ENCODE data around the gene RRAGD. TPM values are rescaled to one million over a fixed set of nuclear protein-coding genes. Genes with fewer than 3 reads are reported as not detected.

Gene RRAGD
- total RNA-seq, 2 experiments from 2014 or later = 9.0 to 10.2 TPM

DNA sequence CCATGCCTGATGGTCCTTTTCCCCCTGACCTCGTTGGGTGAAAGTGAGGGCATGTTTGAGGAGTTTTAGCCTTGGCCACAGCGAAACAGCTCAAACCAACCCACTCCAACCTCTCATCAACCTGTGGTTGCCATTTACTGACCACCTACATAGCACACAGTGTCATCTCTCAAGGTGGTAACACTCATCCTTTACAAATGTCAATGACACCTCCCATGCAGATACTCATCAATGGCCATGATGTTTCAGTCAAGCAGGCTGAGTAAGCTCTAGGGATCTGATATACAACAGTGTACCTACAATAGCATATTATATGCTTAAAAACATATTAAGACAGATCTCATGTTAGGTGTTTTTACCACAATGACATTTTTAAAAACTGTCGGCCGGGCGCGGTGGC lies 9.3 kb downstream of the RRAGD start:
- no peak for DNase-seq
- H3K4me1 ChIP-seq (ENCODE audit: insufficient read depth, low read length) = peaks cover 4% of the 10 kb centered on the region
- Mint-ChIP-seq H3K9me3 (no peaks in the 10 kb centered on the region), H3K36me3 (ENCODE audit: low read depth) (no peaks in the 10 kb centered on the region), H3K27me3 (no peaks in the 10 kb centered on the region), H3K4me1 (ENCODE audit: low read depth) (no peaks in the 10 kb centered on the region), H3K4me3 (no peak overlapping the region), H3K27ac (no peak overlapping the region)
- no peak overlapping the region for H3K27ac ChIP-seq (ENCODE audit: low read depth in 1 of 2, low read length in 2 of 2)
- no peak overlapping the region for H3K4me3 ChIP-seq (ENCODE audit: low read length)
- CTCF ChIA-PET = no interaction called here
- intact Hi-C loops (cut with DNase I, micrococcal nuclease) = no loop called here
- POLR2A ChIA-PET = no interaction called here
- ATAC-seq (ENCODE audit: poor library complexity) = no peak
- H3K27me3 ChIP-seq (ENCODE audit: control insufficient read depth in 1 of 2, insufficient read depth in 2 of 2, low read length in 2 of 2) = no peaks in the 10 kb centered on the region
- H3K36me3 ChIP-seq (ENCODE audit: insufficient read depth, low read length) = no peaks in the 10 kb centered on the region
- TF ChIP-seq, protein P1, sequence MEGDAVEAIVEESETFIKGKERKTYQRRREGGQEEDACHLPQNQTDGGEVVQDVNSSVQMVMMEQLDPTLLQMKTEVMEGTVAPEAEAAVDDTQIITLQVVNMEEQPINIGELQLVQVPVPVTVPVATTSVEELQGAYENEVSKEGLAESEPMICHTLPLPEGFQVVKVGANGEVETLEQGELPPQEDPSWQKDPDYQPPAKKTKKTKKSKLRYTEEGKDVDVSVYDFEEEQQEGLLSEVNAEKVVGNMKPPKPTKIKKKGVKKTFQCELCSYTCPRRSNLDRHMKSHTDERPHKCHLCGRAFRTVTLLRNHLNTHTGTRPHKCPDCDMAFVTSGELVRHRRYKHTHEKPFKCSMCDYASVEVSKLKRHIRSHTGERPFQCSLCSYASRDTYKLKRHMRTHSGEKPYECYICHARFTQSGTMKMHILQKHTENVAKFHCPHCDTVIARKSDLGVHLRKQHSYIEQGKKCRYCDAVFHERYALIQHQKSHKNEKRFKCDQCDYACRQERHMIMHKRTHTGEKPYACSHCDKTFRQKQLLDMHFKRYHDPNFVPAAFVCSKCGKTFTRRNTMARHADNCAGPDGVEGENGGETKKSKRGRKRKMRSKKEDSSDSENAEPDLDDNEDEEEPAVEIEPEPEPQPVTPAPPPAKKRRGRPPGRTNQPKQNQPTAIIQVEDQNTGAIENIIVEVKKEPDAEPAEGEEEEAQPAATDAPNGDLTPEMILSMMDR (IDR thresholded peaks at IDR 0.05) = no peak
- H3K9me3 ChIP-seq (ENCODE audit: control insufficient read depth in 1 of 2, insufficient read depth in 1 of 2, low read length in 2 of 2) = no peaks in the 10 kb centered on the region

DNA sequence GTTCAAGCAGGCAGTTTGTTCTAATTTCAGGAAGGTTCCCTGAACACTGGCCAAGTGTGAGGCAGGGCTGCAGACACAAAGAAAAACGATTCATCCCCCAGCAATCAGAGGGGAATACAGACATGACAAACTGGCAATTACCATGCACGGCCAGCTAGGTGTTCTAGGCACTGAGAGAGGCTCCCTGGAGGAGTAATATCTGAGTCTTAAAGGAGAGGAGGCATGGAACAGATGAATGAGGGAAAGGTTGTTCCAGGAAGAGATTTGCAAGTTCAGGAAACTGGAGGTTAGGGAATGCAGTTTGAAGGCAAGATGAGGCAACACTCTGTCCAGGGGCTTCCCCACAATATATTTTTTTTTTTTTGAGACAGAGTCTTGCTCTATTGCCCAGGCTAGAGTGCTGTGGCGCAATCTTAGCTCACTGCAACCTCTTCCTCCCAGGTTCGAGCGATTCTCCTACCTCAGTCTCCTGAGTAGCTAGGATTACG lies 11.1 kb downstream of the RRAGD start:
- H3K27ac ChIP-seq (ENCODE audit: low read depth in 1 of 2, low read length in 2 of 2) = no peak overlapping the region
- POLR2A ChIA-PET = no interaction called here

DNA sequence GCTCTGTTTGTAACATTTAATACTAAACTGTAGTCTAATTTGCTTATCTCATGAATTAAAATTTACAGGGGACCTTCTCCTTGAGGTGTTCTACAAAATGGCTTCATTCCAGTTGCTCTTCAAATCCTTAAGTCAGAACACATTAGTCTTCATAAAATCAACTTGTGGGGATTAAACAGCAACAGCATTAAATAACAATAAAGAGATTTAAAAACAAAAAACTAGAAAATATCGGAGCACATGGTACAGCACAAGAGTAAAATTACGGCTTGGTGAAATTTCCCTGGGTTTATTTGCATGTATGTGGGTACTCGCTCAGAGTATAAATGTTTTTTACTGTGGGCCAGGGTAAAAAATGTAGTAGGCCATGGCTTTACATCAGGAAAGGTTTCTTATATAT lies 12.0 kb downstream of the RRAGD start:
- DNase-seq (no peak), ATAC-seq (ENCODE audit: poor library complexity) (no peak)
- H3K9me3 ChIP-seq (ENCODE audit: control insufficient read depth in 1 of 2, insufficient read depth in 1 of 2, low read length in 2 of 2) = no peaks in the 10 kb centered on the region
- intact Hi-C loops (cut with DNase I, micrococcal nuclease) = no loop called here
- H3K4me3 ChIP-seq (ENCODE audit: low read length) = no peak overlapping the region
- Mint-ChIP-seq H3K4me1 (ENCODE audit: low read depth) (no peaks in the 10 kb centered on the region), H3K27ac (no peak overlapping the region), H3K36me3 (ENCODE audit: low read depth) (no peaks in the 10 kb centered on the region), H3K4me3 (no peak overlapping the region), H3K9me3 (no peaks in the 10 kb centered on the region), H3K27me3 (no peaks in the 10 kb centered on the region)
- TF ChIP-seq, protein P1 (IDR thresholded peaks at IDR 0.05) = no peak
- CTCF ChIA-PET = no interaction called here
- H3K27ac ChIP-seq (ENCODE audit: low read depth in 1 of 2, low read length in 2 of 2) = no peak overlapping the region
- POLR2A ChIA-PET = no interaction called here
- no peaks in the 10 kb centered on the region for H3K27me3 ChIP-seq (ENCODE audit: control insufficient read depth in 1 of 2, insufficient read depth in 2 of 2, low read length in 2 of 2)
- no peaks in the 10 kb centered on the region for H3K4me1 ChIP-seq (ENCODE audit: insufficient read depth, low read length)
- no peaks in the 10 kb centered on the region for H3K36me3 ChIP-seq (ENCODE audit: insufficient read depth, low read length)

More for the DNA sequence above, 11.1 kb downstream of the RRAGD start:
- H3K9me3 ChIP-seq (ENCODE audit: control insufficient read depth in 1 of 2, insufficient read depth in 1 of 2, low read length in 2 of 2) = no peaks in the 10 kb centered on the region
- H3K27ac Mint-ChIP-seq = no peak overlapping the region
- no peaks in the 10 kb centered on the region for H3K36me3 Mint-ChIP-seq (ENCODE audit: low read depth)
- no peaks in the 10 kb centered on the region for H3K4me1 Mint-ChIP-seq (ENCODE audit: low read depth)
- TF ChIP-seq, protein P1 (IDR thresholded peaks at IDR 0.05) = no peak
- no peaks in the 10 kb centered on the region for H3K27me3 ChIP-seq (ENCODE audit: control insufficient read depth in 1 of 2, insufficient read depth in 2 of 2, low read length in 2 of 2)
- no peak overlapping the region for H3K4me3 Mint-ChIP-seq
- DNase-seq (no peak), ATAC-seq (ENCODE audit: poor library complexity) (no peak)
- intact Hi-C loops (cut with DNase I, micrococcal nuclease) = no loop called here
- CTCF ChIA-PET = no interaction called here
- H3K4me3 ChIP-seq (ENCODE audit: low read length) = no peak overlapping the region
- H3K27me3 Mint-ChIP-seq = no peaks in the 10 kb centered on the region
- no peaks in the 10 kb centered on the region for H3K4me1 ChIP-seq (ENCODE audit: insufficient read depth, low read length)
- H3K9me3 Mint-ChIP-seq = no peaks in the 10 kb centered on the region
- no peaks in the 10 kb centered on the region for H3K36me3 ChIP-seq (ENCODE audit: insufficient read depth, low read length)
